Measurements from ENCODE around the gene AMZ2.

DNA sequence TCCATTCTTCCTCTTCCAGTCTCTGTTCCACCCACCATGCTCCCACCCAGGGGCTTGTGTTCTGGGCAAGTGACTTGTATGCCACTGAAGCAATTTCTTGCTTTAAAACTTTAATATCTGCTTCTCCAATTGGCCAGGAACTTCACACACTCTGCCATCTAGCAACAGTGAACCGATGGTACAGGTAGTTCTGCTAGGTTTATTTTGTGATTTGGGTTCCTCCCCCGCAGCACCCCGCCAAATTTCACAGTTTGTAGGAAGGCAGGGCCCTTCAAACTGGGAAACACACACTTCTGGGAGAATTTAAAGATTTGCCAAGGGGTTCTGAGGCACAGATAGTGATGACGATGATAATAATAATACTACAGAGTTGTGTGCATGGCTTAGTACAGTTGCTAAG lies 46.8 kb downstream of the AMZ2 start:
- TF ChIP-seq POLR2AphosphoS5 (IDR thresholded peaks at IDR 0.05; ENCODE audit: low read depth, low read length) (no peak), TAF1 (IDR thresholded peaks at IDR 0.05; ENCODE audit: borderline replicate concordance, insufficient read depth, low read length) (no peak)
